Pancreas (tissue), 10 donors: ENCODE measurements around the gene ACAP2. TPM values are rescaled to one million over a fixed set of nuclear protein-coding genes. Genes with fewer than 3 reads are reported as not detected.

ENCODE experiments used
- ATAC-seq, 4 donors: fragments of 200-7000 bp; cut with Tn5 transposase; one replicate each; pipeline versions ENCODE4 v1.8.0 to v1.9.1; 2020; ENCODE audit warnings: mild to moderate bottlenecking in 4 of 4, moderate library complexity in 4 of 4
- DNase-seq, 6 donors: peaks; one replicate each; pipeline ENCODE4 v3.0.0-alpha.2; 2020
- FAIRE-seq: peaks from 2 replicates; lab custom pipeline; 2012; peaks lifted over from hg19 to GRCh38; lab: Jason Lieb, UNC
- H3K27ac ChIP-seq, 4 donors: fragments of 200-600 bp; sonication (generic); 1 replicate in 3 of 4; 2 replicates in 1 of 4; pipeline versions ENCODE4 v1.5.0 to v1.8.0; 2020
- H3K27me3 ChIP-seq, 4 donors: fragments of 200-600 bp; one replicate each; pipeline ENCODE4 v1.8.0; 2021
- H3K36me3 ChIP-seq, 3 donors: fragments of 200-600 bp; sonication (generic) in 1 of 3; one replicate each; pipeline versions ENCODE4 v1.5.0 to v1.8.0; 2020 to 2021
- H3K4me1 ChIP-seq, 3 donors: fragments of 200-600 bp; one replicate each; pipeline ENCODE4 v1.8.0; 2021
- H3K4me3 ChIP-seq, 4 donors: fragments of 200-600 bp; sonication (generic) in 2 of 4; one replicate each; pipeline versions ENCODE4 v1.5.0 to v1.8.0; 2020 to 2021
- H3K9me3 ChIP-seq, 4 donors: fragments of 200-600 bp; one replicate each; pipeline ENCODE4 v1.8.0; 2021
- CTCF ChIP-seq, 4 donors: fragments of 200-600 bp; sonication (generic) in 3 of 4; IDR thresholded peaks; one replicate each; pipeline versions ENCODE4 v1.5.0 to v1.8.0; 2021; ENCODE audit warnings: antibody characterized with exemption in 4 of 4
- WGBS, 2 donors: extraction: QIAGEN DNeasy Blood & Tissue Kit; methylation state at CpG; one replicate each; pipeline ENCODE4 v1.1.7; 2013; 5-methylcytosine and 5-hydroxymethylcytosine counted together
- intact Hi-C, 3 donors: fragments of 100-400 bp; cut with DNase I; formaldehyde crosslinking; loops; one replicate each; pipeline versions ENCODE4 v1.11.1 to v1.14.2; 2022
- polyA plus RNA-seq, 2 donors: library from polyadenylated mRNA; stranded (reverse); fragments of 200-250 nt; gene quantifications; one replicate each; pipeline ENCODE4 v1.2.3, GENCODE V29; 2013
- total RNA-seq, 6 donors: library from RNA; stranded (reverse); fragmentation: NEBNext Ultra II Directional in 4 of 6; extraction: Animal tissue kit (Norgen Biotek cat#: 25700) in 4 of 6; gene quantifications; one replicate each; pipeline versions ENCODE4 v1.2.1 to v1.2.4, GENCODE V29; 2021 to 2023
- donor health status: healthy with polysubstance abuse.
- donor health status: DM: no; HTN: no; CAD: no; lungs with moderate emphysema.
- donor health status: DM: no; HTN: no; CAD: no.
- donor health status: control.
- donor health status: control.
- donor health status: Bipolar disorder and iron deficiency.
- donor health status: DM: yes; HTN: yes; CAD: no.
- donor health status: DM: no; HTN: no; CAD: no.
- donor health status: DM: no; HTN: no; CAD: no.
- donor health status: DM: yes; HTN: yes; CAD: no.

ACAP2 gene
- total and polyA plus RNA-seq, 8 donors, result 4.2 to 21.1 (median 14.7) TPM

- Histone ChIP-seq H3K9me3 (no peaks in the 10 kb centered on the region), H3K36me3 (no peaks in the 10 kb centered on the region), H3K27ac (no peak overlapping the region), H3K27me3 (no peaks in the 10 kb centered on the region), H3K4me1 (no peaks in the 10 kb centered on the region), H3K4me3 (no peak overlapping the region)
- no peak for TF ChIP-seq CTCF (IDR thresholded peaks at IDR 0.05)
- DNase-seq (no peak), FAIRE-seq (no peak), ATAC-seq (peak in 3 of 4 donors; percentile 35 to 64 (median 56))
- 54 to 66% methylated on average over 5 of the region's 5 CpGs for WGBS, 2 donors
- intact Hi-C loops, result no loop called here
Observed at GRCh38 chr3:195450731-195451229, 8.0 kb upstream of the ACAP2 start.

GRCh38 chr3:195448205-195448875 lies 5.5 kb upstream of the ACAP2 start:
- no peaks in the 10 kb centered on the region for H3K9me3 ChIP-seq
- no peak for DNase-seq
- no peaks in the 10 kb centered on the region for H3K4me1 ChIP-seq
- H3K36me3 ChIP-seq, result no peaks in the 10 kb centered on the region
- no peaks in the 10 kb centered on the region for H3K27me3 ChIP-seq
- no peak overlapping the region for H3K27ac ChIP-seq
- no peak for FAIRE-seq
- no peak for ATAC-seq
- TF ChIP-seq CTCF (IDR thresholded peaks at IDR 0.05), result no peak
- intact Hi-C loops, result no loop called here
- H3K4me3 ChIP-seq, result no peak overlapping the region
- WGBS, 2 donors, result 91 to 95% methylated on average over 10 of the region's 12 CpGs

- 82 to 84% methylated on average over 6 of the region's 6 CpGs for WGBS, 2 donors
- intact Hi-C loops, result no loop called here
- H3K27me3 ChIP-seq, result no peaks in the 10 kb centered on the region
- no peaks in the 10 kb centered on the region for H3K9me3 ChIP-seq
- no peak for FAIRE-seq
- H3K36me3 ChIP-seq, result no peaks in the 10 kb centered on the region
- ATAC-seq, result no peak
- H3K27ac ChIP-seq, result no peak overlapping the region
- no peak overlapping the region for H3K4me3 ChIP-seq
- H3K4me1 ChIP-seq, result no peaks in the 10 kb centered on the region
- TF ChIP-seq CTCF (IDR thresholded peaks at IDR 0.05), result no peak
- DNase-seq, result no peak
Observed at GRCh38 chr3:195447201-195447600, 4.4 kb upstream of the ACAP2 start.

GRCh38 chr3:195446359-195446758 lies 3.5 kb upstream of the ACAP2 start:
- no peaks in the 10 kb centered on the region for H3K36me3 ChIP-seq
- peaks cover 0 to under 1% (median 0%) of the 10 kb centered on the region in 3 donors for H3K4me1 ChIP-seq
- no peaks in the 10 kb centered on the region for H3K27me3 ChIP-seq
- H3K27ac ChIP-seq, result no peak overlapping the region
- intact Hi-C loops, result no loop called here
- H3K4me3 ChIP-seq, result no peak overlapping the region
- ATAC-seq (no peak), DNase-seq (no peak), FAIRE-seq (no peak)
- 46 to 62% methylated on average over 3 of the region's 3 CpGs for WGBS, 2 donors
- TF ChIP-seq CTCF (IDR thresholded peaks at IDR 0.05), result no peak
- H3K9me3 ChIP-seq, result no peaks in the 10 kb centered on the region

- Histone ChIP-seq H3K4me3 (no peak overlapping the region), H3K27me3 (no peaks in the 10 kb centered on the region), H3K27ac (no peak overlapping the region), H3K9me3 (no peaks in the 10 kb centered on the region), H3K4me1 (peaks cover 0 to 5% (median 0%) of the 10 kb centered on the region in 3 donors), H3K36me3 (no peaks in the 10 kb centered on the region)
- 62 to 68% methylated on average over 2 of the region's 2 CpGs for WGBS, 2 donors
- no peak for TF ChIP-seq CTCF (IDR thresholded peaks at IDR 0.05)
- intact Hi-C loops, result no loop called here
- no peak for ATAC-seq
- DNase-seq, result no peak
- FAIRE-seq, result no peak
Observed at GRCh38 chr3:195445885-195446284, 3.1 kb upstream of the ACAP2 start.
